Measurements from ENCODE around the gene SLC44A5.
"Not testable (repeated sequence)": the region's sequence is repeated elsewhere in the genome, so short reads cannot be mapped to it uniquely, and the experiment has no call there.

Gene SLC44A5

DNA sequence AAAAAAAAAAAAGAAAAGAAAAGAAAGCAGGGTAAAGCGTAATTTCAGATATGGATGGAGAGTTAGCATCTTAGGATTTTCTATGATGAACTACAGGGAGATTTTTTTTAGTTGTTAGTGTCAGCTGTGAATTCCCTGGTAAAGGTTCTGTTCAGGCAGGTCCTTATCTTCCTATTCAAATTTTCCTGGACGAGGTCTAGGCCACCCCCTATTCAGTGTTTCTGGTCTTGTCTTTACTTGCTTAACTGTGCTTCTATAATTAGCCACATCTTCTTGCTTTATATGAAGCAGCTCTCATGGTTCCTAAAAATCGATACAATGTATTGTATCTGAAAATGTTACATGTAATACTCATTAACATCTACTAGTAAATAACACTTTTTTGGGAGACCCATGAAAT is 318.9 kb downstream of the SLC44A5 start:
- no peak for DNase-seq

DNA sequence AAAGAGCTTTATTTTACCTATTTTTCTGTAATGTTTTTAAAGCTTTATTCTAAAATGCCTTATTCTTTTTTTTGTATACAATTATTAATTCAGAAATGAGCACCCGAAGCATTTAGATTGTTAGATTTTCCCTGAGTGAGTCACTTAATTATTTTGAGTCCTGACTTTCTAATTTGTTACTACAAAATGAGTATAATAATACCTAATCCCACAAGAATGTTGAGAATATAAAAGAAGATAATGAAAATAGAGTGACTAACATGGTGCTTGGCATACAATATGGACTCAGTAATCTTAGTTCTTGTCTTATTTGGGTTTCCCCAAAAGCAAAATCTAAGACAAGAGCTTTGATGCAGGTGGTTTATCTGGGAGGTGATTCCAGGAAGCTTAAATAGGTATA is 334.5 kb downstream of the SLC44A5 start:
- DNase-seq, result no peak

- no peak for DNase-seq
Observed at GRCh38 chr1:75275631-75276030, 335.3 kb downstream of the SLC44A5 start.

DNA sequence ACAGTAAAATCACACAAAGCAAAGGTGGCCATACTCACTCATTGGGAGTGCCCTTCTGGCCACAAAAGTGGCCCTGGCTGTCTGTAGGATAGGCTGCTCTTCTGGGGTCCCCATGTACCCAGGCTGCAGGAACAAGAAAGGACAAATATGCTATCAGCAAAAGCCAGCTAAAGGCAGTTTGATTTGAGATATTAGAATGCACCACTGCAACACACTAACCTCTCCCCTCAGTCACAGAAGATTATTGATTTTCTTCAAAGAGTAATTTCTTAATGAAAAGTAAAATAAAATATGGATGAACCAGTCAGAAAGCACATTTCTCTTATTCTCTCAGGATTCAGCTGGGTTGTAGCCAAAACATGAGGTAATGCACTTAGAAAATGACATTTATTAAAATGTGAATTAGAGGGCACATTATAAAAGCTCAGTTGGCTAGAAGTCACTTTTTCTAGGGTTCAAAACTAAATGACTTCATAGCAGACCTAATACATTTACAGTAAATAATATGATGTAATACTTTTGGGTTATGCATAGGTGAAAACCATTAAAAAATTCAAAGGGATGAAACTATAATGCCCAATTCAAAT is 335.9 kb downstream of the SLC44A5 start:
- DNase-seq, result no peak

DNA sequence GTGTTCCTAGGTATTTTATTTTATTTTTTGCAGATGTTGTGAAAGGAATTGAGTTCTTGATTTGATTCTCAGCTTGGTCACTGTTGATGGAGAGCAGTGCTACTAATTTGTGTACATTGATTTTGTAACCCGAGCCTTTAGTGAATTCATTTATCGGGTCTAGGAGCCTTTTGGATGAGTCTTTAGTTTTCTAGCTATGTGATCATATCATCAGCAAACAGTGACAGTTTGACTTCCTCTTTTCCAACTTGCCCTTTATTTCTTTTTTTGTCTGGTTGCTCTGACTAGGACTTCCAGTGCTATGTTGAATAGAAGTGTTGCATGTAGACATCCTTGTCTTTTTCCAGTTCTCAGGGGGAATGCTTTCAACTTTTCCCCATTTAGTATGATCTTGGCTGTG is 337.8 kb downstream of the SLC44A5 start:
- DNase-seq, result no peak

DNA sequence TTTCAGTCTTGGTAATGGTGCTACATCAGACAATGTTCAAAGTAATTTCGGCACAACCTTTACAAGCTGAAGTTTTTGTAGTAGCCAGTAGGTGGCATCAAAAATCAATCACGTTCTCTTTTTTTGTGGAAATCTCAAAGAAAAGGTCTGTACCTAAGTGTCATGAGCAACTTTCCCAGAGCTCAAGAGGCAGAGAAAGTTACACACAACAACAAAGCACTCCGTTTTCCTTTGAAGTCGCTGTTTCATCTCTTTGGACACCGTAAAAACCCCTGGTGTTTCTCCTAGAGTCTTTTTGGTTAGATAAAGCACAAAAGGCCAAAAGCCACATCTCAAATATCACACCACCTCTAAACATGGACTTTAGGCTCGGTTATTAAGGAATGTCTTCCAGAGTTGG is 345.1 kb downstream of the SLC44A5 start:
- DNase-seq, result peak in 1 of 51 donors; percentile 22

- no peak for DNase-seq
Observed at GRCh38 chr1:75264112-75264511, 346.8 kb downstream of the SLC44A5 start.

DNA sequence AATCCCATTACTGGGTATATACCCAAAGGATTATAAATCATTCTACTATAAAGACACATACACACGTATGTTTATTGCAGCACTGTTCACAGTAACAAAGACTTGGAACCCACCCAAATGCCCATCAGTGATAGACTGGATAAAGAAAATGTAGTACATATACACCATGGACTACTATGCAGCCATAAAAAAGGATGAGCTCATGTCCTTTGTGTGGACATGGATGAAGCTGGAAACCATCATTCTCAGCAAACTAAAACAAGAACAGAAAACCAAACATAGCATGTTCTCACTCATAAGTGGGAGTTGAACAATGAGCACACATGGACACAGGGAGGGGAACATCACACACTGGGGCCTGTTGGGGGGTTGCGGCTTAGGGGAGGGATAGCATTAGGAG is 347.3 kb downstream of the SLC44A5 start:
- DNase-seq, result not testable (repeated sequence)

- not testable (repeated sequence) for DNase-seq
Observed at GRCh38 chr1:75261946-75262345, 349.0 kb downstream of the SLC44A5 start.

GRCh38 chr1:75258351-75258750 is 352.6 kb downstream of the SLC44A5 start:
- DNase-seq, result no peak

- no peak for DNase-seq
Observed at GRCh38 chr1:75257424-75257823, 353.5 kb downstream of the SLC44A5 start.

- not testable (repeated sequence) for DNase-seq
Observed at GRCh38 chr1:75250114-75250513, 360.8 kb downstream of the SLC44A5 start.

- no peak for DNase-seq
Observed at GRCh38 chr1:75245239-75245638, 365.7 kb downstream of the SLC44A5 start.

DNA sequence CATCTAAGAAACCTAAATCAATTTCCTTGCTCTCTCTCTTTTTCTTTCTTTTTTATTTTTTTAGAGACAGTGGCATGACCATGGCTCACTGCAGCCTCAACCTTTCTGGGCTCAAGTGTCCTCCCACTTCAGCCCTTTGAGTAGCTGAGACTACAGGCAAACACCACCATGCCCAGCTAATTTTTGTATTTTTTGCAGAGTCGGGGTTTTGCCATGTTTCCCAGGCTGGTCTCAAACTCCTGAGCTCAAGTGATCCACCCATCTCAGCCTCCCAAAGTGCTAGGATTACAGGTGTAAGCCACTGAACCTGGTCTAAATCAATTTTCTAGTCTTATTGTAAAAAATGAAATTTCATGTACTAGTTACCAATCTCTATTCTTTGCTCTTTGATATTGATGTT is 367.8 kb downstream of the SLC44A5 start:
- DNase-seq, result no peak

GRCh38 chr1:75237316-75237715 is 373.6 kb downstream of the SLC44A5 start:
- no peak for DNase-seq

DNA sequence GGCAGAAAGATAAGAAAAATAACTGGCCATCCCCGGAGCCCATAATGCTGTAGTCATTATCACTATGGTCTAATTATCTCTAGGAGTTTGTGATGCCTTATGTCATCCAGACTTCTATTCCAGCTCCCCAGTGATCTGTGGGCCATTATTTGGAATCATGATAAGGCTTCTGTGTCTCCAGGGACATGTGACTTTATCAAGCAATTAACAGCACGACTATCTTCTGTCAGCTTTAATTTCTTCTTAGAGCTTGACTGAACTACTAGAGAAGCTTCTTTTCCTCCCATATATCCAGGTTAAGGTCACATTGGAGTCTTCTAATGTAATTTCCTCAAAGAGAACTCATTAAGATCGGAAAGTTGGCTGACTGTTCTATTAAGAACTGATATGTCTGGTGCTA is 376.4 kb downstream of the SLC44A5 start:
- no peak for DNase-seq

DNA sequence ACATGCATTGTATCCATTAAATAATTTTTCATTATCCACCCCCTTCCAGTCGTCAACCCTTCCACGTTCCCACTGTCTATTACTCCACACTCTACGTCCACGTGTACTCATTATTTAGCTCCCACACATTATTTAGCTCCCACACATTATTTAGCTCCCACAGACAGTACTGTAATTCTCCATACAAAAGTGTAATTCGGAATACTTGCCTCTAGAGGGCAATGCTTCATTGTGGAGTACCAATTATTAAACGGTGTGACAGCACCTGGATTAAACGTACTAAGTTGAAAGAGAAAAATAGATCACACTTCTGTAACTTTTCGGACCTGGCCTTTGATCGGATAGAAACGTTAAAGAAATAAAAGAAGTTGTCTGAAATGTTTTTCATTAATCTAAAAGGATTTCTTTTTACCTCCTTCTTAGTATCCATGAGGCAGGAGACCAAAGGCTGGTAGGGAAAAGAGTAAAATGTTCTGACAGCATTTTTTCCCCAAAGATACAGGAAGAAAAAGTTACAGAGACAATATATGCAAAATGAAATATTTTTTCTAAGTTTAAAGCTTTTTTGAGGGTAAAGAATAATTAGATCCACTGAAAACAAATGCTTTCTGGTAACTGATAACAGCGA is 377.5 kb downstream of the SLC44A5 start:
- peak in 1 of 51 donors; percentile 5 for DNase-seq

- no peak for DNase-seq
Observed at GRCh38 chr1:75220072-75220471, 390.8 kb downstream of the SLC44A5 start.

- DNase-seq, result no peak
Observed at GRCh38 chr1:75214017-75214416, 396.9 kb downstream of the SLC44A5 start.

GRCh38 chr1:75211648-75212047 is 399.3 kb downstream of the SLC44A5 start:
- no peak for DNase-seq

DNA sequence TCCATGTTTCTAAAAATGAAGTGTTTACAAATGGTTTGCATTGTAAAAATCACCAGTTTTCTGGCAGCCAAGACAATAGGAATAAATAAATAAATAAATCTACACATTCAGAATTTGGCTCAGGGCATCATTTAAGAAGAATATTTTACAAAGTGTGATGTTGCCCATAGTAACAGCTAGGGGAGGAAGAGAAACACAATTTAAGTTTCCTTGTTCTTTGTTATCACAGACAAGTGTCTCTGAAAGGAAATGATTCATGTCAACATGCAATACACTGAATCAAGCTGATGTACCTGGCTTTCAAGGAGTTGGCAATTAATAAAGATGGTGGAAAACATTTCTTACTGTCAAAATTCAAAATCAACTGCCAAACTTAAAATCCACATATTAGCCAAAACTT is 402.1 kb downstream of the SLC44A5 start:
- DNase-seq, result no peak

DNA sequence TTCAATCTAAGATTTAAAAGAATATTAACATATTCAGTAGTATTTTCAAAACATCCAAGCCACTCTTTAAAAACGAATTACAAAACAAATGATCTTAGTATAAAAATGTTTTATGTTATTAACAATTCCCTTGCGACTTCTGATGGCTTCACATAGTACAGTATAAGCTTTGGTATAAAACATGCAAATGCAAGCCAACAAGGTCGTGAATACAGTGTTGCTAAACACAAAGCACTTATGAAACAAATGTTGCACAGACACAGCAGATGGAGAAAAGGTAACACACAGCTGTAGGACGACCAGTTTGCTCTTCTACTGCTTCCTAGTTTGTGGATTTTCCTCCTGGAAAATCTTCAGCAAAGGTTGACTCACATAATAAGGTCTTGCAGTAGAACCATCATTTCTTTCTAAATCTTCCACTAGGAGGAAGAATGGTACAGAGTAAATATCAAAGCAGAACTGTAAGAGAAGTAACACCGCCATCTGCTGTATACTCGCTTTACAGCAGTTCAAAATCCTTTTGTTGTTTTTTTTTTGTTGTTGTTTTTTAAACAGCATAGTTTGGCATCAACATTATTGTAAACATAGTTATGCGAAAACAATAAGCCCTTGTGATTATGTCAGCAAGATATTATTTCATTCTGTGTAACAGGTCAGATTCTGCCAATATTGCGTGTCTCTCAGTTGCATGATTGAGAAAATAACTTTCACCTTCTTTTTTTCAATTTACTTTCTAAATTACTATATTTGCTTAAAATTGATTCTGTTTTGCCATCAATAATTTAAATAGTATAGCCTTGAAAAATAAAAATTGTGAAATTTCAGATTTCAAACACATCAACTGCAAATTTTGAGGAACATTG is 407.3 kb downstream of the SLC44A5 start:
- DNase-seq, result peak in 5 of 51 donors; percentile 0 to 32 (median 5)

DNA sequence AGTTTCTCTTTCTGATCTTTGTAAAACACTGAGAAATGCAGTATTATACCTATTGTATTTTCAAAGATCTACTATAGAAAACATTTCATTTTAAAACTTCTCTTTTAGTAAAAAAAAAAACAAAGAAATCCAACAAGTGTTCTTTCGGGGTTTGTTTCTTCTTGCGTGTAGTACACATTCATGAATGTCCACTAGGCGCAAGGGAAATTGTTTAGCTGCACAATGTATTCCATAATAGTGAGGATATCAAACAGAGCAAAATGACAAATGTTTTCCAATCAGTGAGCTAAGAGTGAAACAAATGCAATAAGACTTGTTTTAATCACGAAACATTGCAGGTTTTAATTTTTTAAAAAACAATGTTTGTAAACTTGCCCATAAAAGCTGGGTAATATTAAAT is 408.2 kb downstream of the SLC44A5 start:
- no peak for DNase-seq

All from hypothalamus (tissue), 51 donors.